ENCODE results near the gene EBLN2. TPM values are rescaled to one million over a fixed set of nuclear protein-coding genes. Genes with fewer than 3 reads are reported as not detected.

Gene EBLN2
- total and polyA plus RNA-seq, 9 of the 15 experiments (the other 6 are each of a cell fraction or from before 2014, with no cell fraction given), result 0.39 to 4.6 (median 2.2) TPM

DNA sequence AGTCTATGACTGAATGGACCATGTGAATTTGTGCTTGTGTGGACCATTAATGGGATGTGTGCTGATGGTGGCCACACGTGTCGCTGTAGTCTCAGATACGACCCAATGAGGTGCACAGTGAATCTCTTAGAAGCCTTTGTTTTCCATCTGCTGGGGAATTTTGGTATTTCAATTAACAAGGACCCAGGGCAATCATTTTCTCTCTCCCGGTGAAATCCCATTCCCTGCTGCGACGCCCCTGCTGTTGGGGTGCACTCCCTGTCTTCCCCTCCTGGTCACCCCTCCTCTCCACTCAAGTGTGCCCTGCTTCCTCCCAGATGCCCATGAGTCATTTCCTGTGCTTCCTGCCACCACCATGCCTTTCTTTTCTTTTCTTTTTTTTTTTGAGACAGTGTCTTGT is 32.7 kb downstream of the EBLN2 start:
- H4K20me1 ChIP-seq (replicated peaks; ENCODE audit: control insufficient read depth, insufficient read depth, low read length), result no peaks in the 10 kb centered on the region
- in situ Hi-C loops (cut with MboI), result loop anchor here (25.0 kb wide), 1 partner anchor 1382 kb away; no protein-coding TSS in a partner anchor
- POLR2A ChIA-PET, result interaction anchor here (0.6 kb wide), 1 partner anchor 357 kb away, joined by 3 read pairs; no protein-coding TSS in a partner anchor
- no peaks in the 10 kb centered on the region for H3K9me1 ChIP-seq (ENCODE audit: control insufficient read depth, insufficient read depth, low read length)
- FAIRE-seq (peak; percentile 94), DNase-seq (ENCODE audit: extremely low read depth in 1 of 4, low spot score in 3 of 4) (peak; percentile 66 to 77 (median 69)), ATAC-seq (peak; percentile 99)
- H3K79me2 ChIP-seq (ENCODE audit: control insufficient read depth, insufficient read depth, low read length), result no peaks in the 10 kb centered on the region
- CTCF ChIA-PET (ENCODE audit: low intra/inter-chr PET ratio), result interaction anchor here (0.6 to 1.2 kb wide), 2 partner anchors 338 to 1190 kb away, joined by 5 to 7 read pairs; no protein-coding TSS in a partner anchor
- no peak overlapping the region for H3K9ac ChIP-seq (ENCODE audit: insufficient read depth in 1 of 2, low read depth in 2 of 2, low read length in 2 of 2)
- H3K4me2 ChIP-seq (ENCODE audit: insufficient read depth, low read length), result no peak overlapping the region
- H3K4me3 ChIP-seq, result no peak overlapping the region
- H3K27ac ChIP-seq (ENCODE audit: extremely low read depth, low read depth, low read length), result no peak overlapping the region
- H3K9me3 ChIP-seq (replicated peaks; ENCODE audit: control insufficient read depth, insufficient read depth, low read depth, low read length), result peaks cover 3% of the 10 kb centered on the region; the same call in 1 of the 2 replicates
- no TSS peak for BruUV-seq (replicated peaks)
- H2AFZ ChIP-seq (ENCODE audit: low read depth, low read length), result peak overlapping the region; percentile 67; the same call in 1 of the 2 replicates
- intact Hi-C loops (cut with micrococcal nuclease), result no loop called here
- 2% methylated on average over 6 of the region's 6 CpGs for WGBS (ENCODE audit: insufficient coverage, low coverage, missing lambda C conversion rate)
- no peaks in the 10 kb centered on the region for H3K4me1 ChIP-seq (replicated peaks in 1 of 2; ENCODE audit: control insufficient read depth in 2 of 2, insufficient read depth in 2 of 2, low read length in 2 of 2)
- H3K36me3 ChIP-seq (ENCODE audit: control insufficient read depth, insufficient read depth, low read length), result no peaks in the 10 kb centered on the region
- peaks cover 0 to 9% of the 10 kb centered on the region in 2 experiments; a peak in 2 of 5 replicates for H3K27me3 ChIP-seq (ENCODE audit: control insufficient read depth in 2 of 2, insufficient read depth in 2 of 2, low read length in 2 of 2)
- TF ChIP-seq RCOR1 (IDR thresholded peaks at IDR 0.05; ENCODE audit: borderline replicate concordance in 1 of 2, low read depth in 2 of 2, low read length in 2 of 2), result peak in 1 of 2 experiments; percentile 31; a peak in 1 of 4 replicates
- TF ChIP-seq RAD21 (CRISPR knock-in tag; conservative IDR thresholded peaks at IDR 0.05 in 1 of 2, IDR thresholded peaks at IDR 0.05 in 1 of 2), result peak; percentile 27 to 70; a peak in 3 of 4 replicates
- no peak for TF ChIP-seq MCM3 (IDR thresholded peaks at IDR 0.05)
- TF ChIP-seq, protein P1, sequence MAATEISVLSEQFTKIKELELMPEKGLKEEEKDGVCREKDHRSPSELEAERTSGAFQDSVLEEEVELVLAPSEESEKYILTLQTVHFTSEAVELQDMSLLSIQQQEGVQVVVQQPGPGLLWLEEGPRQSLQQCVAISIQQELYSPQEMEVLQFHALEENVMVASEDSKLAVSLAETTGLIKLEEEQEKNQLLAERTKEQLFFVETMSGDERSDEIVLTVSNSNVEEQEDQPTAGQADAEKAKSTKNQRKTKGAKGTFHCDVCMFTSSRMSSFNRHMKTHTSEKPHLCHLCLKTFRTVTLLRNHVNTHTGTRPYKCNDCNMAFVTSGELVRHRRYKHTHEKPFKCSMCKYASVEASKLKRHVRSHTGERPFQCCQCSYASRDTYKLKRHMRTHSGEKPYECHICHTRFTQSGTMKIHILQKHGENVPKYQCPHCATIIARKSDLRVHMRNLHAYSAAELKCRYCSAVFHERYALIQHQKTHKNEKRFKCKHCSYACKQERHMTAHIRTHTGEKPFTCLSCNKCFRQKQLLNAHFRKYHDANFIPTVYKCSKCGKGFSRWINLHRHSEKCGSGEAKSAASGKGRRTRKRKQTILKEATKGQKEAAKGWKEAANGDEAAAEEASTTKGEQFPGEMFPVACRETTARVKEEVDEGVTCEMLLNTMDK (IDR thresholded peaks at IDR 0.05; ENCODE audit: borderline replicate concordance, insufficient read depth, low read depth, low read length, poor library complexity, severe bottlenecking), result peak; percentile 33
- no peak for TF ChIP-seq DIDO1 (tag; IDR thresholded peaks at IDR 0.05; ENCODE audit: low read depth)
- no peak for TF ChIP-seq ILK (tag; IDR thresholded peaks at IDR 0.05; ENCODE audit: borderline replicate concordance, low read depth)
- no peak for TF ChIP-seq EP400 (IDR thresholded peaks at IDR 0.05)
- TF ChIP-seq, protein P2, sequence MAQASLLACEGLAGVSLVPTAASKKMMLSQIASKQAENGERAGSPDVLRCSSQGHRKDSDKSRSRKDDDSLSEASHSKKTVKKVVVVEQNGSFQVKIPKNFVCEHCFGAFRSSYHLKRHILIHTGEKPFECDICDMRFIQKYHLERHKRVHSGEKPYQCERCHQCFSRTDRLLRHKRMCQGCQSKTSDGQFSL (CRISPR knock-in tag; IDR thresholded peaks at IDR 0.05), result no peak
- TF ChIP-seq, protein P2 (tag; IDR thresholded peaks at IDR 0.05), result no peak
- TF ChIP-seq SMC3 (conservative IDR thresholded peaks at IDR 0.05; ENCODE audit: insufficient read depth, low read depth, low read length), result peak; percentile 55
- TF ChIP-seq STAT5B (CRISPR knock-in tag; IDR thresholded peaks at IDR 0.05), result no peak
- no peak for TF ChIP-seq GATA2 (CRISPR knock-in tag; IDR thresholded peaks at IDR 0.05)
- TF ChIP-seq, protein P3, sequence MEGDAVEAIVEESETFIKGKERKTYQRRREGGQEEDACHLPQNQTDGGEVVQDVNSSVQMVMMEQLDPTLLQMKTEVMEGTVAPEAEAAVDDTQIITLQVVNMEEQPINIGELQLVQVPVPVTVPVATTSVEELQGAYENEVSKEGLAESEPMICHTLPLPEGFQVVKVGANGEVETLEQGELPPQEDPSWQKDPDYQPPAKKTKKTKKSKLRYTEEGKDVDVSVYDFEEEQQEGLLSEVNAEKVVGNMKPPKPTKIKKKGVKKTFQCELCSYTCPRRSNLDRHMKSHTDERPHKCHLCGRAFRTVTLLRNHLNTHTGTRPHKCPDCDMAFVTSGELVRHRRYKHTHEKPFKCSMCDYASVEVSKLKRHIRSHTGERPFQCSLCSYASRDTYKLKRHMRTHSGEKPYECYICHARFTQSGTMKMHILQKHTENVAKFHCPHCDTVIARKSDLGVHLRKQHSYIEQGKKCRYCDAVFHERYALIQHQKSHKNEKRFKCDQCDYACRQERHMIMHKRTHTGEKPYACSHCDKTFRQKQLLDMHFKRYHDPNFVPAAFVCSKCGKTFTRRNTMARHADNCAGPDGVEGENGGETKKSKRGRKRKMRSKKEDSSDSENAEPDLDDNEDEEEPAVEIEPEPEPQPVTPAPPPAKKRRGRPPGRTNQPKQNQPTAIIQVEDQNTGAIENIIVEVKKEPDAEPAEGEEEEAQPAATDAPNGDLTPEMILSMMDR (IDR thresholded peaks at IDR 0.05 in 2 of 3, conservative IDR thresholded peaks at IDR 0.05 in 1 of 3; ENCODE audit: insufficient read depth in 2 of 3, low read depth in 1 of 3, low read length in 3 of 3), result peak; percentile 72 to 99 (median 98)

Measured in K562 (cell line).